ENCODE data around the gene TRAF3IP1.

The TRAF3IP1 gene

GRCh38 chr2:238415893-238416292, 95.6 kb downstream of the TRAF3IP1 start:
- Histone ChIP-seq H3K4me3 (ENCODE audit: low read depth, low read length) (no peak overlapping the region), H3K27me3 (ENCODE audit: insufficient read depth, low read depth, severe bottlenecking) (no peaks in the 10 kb centered on the region), H3K27ac (no peak overlapping the region), H3K36me3 (no peaks in the 10 kb centered on the region), H3K9me3 (ENCODE audit: severe bottlenecking) (no peaks in the 10 kb centered on the region)
- no peak for TF ChIP-seq CTCF (IDR thresholded peaks at IDR 0.05; ENCODE audit: low read depth, low read length)
- DNase-seq = no peak

GRCh38 chr2:238418196-238418998, 98.1 kb downstream of the TRAF3IP1 start:
- no peak overlapping the region for H3K27ac ChIP-seq
- H3K4me3 ChIP-seq (ENCODE audit: low read depth, low read length) = no peak overlapping the region
- no peaks in the 10 kb centered on the region for H3K36me3 ChIP-seq
- no peaks in the 10 kb centered on the region for H3K27me3 ChIP-seq (ENCODE audit: insufficient read depth, low read depth, severe bottlenecking)
- TF ChIP-seq CTCF (IDR thresholded peaks at IDR 0.05; ENCODE audit: low read depth, low read length) = no peak
- H3K9me3 ChIP-seq (ENCODE audit: severe bottlenecking) = no peaks in the 10 kb centered on the region
- DNase-seq = no peak

GRCh38 chr2:238418999-238419546, 98.8 kb downstream of the TRAF3IP1 start:
- no peaks in the 10 kb centered on the region for H3K36me3 ChIP-seq
- H3K27me3 ChIP-seq (ENCODE audit: insufficient read depth, low read depth, severe bottlenecking) = no peaks in the 10 kb centered on the region
- no peak for DNase-seq
- H3K27ac ChIP-seq = no peak overlapping the region
- no peaks in the 10 kb centered on the region for H3K9me3 ChIP-seq (ENCODE audit: severe bottlenecking)
- TF ChIP-seq CTCF (IDR thresholded peaks at IDR 0.05; ENCODE audit: low read depth, low read length) = no peak
- H3K4me3 ChIP-seq (ENCODE audit: low read depth, low read length) = no peak overlapping the region

GRCh38 chr2:238420442-238420841, 100.1 kb downstream of the TRAF3IP1 start:
- Histone ChIP-seq H3K27me3 (ENCODE audit: insufficient read depth, low read depth, severe bottlenecking) (no peaks in the 10 kb centered on the region), H3K27ac (no peak overlapping the region), H3K36me3 (no peaks in the 10 kb centered on the region), H3K4me3 (ENCODE audit: low read depth, low read length) (no peak overlapping the region), H3K9me3 (ENCODE audit: severe bottlenecking) (no peaks in the 10 kb centered on the region)
- no peak for DNase-seq
- no peak for TF ChIP-seq CTCF (IDR thresholded peaks at IDR 0.05; ENCODE audit: low read depth, low read length)

- no peak for DNase-seq
- Histone ChIP-seq H3K9me3 (ENCODE audit: severe bottlenecking) (no peaks in the 10 kb centered on the region), H3K27me3 (ENCODE audit: insufficient read depth, low read depth, severe bottlenecking) (no peaks in the 10 kb centered on the region), H3K36me3 (no peaks in the 10 kb centered on the region), H3K27ac (no peak overlapping the region), H3K4me3 (ENCODE audit: low read depth, low read length) (no peak overlapping the region)
- no peak for TF ChIP-seq CTCF (IDR thresholded peaks at IDR 0.05; ENCODE audit: low read depth, low read length)
Measured at GRCh38 chr2:238420878-238421694, 100.8 kb downstream of the TRAF3IP1 start.

All from WERI-Rb-1 (cell line).